Effector memory CD8-positive, alpha-beta T cell (primary cell): ENCODE measurements around the gene P2RX4.

Experiments
- ATAC-seq: fragments of 150-1000 bp; cut with Tn5 transposase; replicated peaks from 2 replicates; pipeline ENCODE4 v1.10.0; 2021; ENCODE audit warnings: mild to moderate bottlenecking, moderate library complexity
- DNase-seq, 3 experiments: peaks; one replicate each; pipeline ENCODE4 v3.0.0; 2021
- H3K27ac Mint-ChIP-seq, 2 donors: one replicate each; pipeline ENCODE4 v1.8.0; 2022; ENCODE audit warnings: mild to moderate bottlenecking in 2 of 2, mixed read lengths in 2 of 2, moderate library complexity in 2 of 2
- H3K27me3 Mint-ChIP-seq, 2 donors: one replicate each; pipeline ENCODE4 v1.8.0; 2022; ENCODE audit warnings: mixed read lengths in 2 of 2
- H3K36me3 Mint-ChIP-seq: one replicate; pipeline ENCODE4 v1.8.0; 2022; ENCODE audit warnings: mild to moderate bottlenecking, moderate library complexity, mixed read lengths; ENCODE audit not compliant: insufficient read depth
- H3K4me1 Mint-ChIP-seq, 2 donors: one replicate each; pipeline ENCODE4 v1.8.0; 2022; ENCODE audit warnings: low read depth in 2 of 2, mixed read lengths in 2 of 2
- H3K4me3 Mint-ChIP-seq, 2 donors: one replicate each; pipeline ENCODE4 v1.8.0; 2022; ENCODE audit warnings: mild to moderate bottlenecking in 2 of 2, mixed read lengths in 2 of 2, moderate library complexity in 2 of 2
- H3K9me3 Mint-ChIP-seq, 2 donors: one replicate each; pipeline ENCODE4 v1.8.0; 2022; ENCODE audit warnings: mixed read lengths in 2 of 2

Gene P2RX4

GRCh38 chr12:121232977-121233627 is 23.2 kb downstream of the P2RX4 start:
- H3K4me1 Mint-ChIP-seq, result peaks cover 0 to 3% of the 10 kb centered on the region in 2 donors
- DNase-seq, result no peak
- no peaks in the 10 kb centered on the region for H3K9me3 Mint-ChIP-seq
- no peak overlapping the region for H3K4me3 Mint-ChIP-seq
- no peaks in the 10 kb centered on the region for H3K27me3 Mint-ChIP-seq
- H3K27ac Mint-ChIP-seq, result peak overlapping the region in 1 of 2 donors; percentile 9
- peaks cover 30% of the 10 kb centered on the region for H3K36me3 Mint-ChIP-seq
- no peak for ATAC-seq

- Mint-ChIP-seq H3K27me3 (no peaks in the 10 kb centered on the region), H3K36me3 (peaks cover 30% of the 10 kb centered on the region), H3K4me3 (no peak overlapping the region)
Observed at GRCh38 chr12:121233628-121234020, 23.7 kb downstream of the P2RX4 start.

GRCh38 chr12:121236776-121237175 is 26.8 kb downstream of the P2RX4 start:
- Mint-ChIP-seq H3K36me3 (peaks cover 42% of the 10 kb centered on the region), H3K4me3 (no peak overlapping the region), H3K9me3 (no peaks in the 10 kb centered on the region), H3K27ac (peak overlapping the region in 1 of 2 donors; percentile 59), H3K27me3 (no peaks in the 10 kb centered on the region), H3K4me1 (peaks cover 15 to 27% of the 10 kb centered on the region in 2 donors)
- no peak for ATAC-seq
- DNase-seq, result no peak

More at GRCh38 chr12:121233628-121234020, 23.7 kb downstream of the P2RX4 start:
- no peak for ATAC-seq
- no peak overlapping the region for H3K27ac Mint-ChIP-seq
- no peaks in the 10 kb centered on the region for H3K9me3 Mint-ChIP-seq
- H3K4me1 Mint-ChIP-seq, result peaks cover 0 to 3% of the 10 kb centered on the region in 2 donors
- no peak for DNase-seq

DNA sequence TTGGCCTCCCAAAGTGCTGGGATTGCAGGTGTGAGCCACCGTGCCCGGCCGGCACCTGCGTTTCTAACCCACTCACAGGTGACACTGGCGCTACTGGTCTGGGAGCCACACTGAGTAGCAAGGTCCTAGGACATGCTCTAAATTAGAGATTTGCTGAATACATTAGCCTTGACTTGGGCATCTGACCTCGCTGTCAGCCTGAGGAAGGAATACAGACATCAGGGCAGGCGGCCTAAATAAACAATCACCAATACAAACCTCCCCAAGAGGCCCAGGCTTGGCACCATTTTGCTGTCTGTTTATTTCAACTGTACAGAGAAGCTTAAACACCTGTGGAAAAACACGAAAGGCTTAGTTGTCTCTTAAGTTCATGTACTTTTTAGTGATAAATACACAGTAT is 27.5 kb downstream of the P2RX4 start:
- Mint-ChIP-seq H3K4me1 (peaks cover 15 to 29% of the 10 kb centered on the region in 2 donors), H3K4me3 (no peak overlapping the region), H3K9me3 (no peaks in the 10 kb centered on the region), H3K27me3 (no peaks in the 10 kb centered on the region), H3K27ac (peak overlapping the region; percentile 32 to 99), H3K36me3 (peaks cover 37% of the 10 kb centered on the region)
- DNase-seq (no peak), ATAC-seq (no peak)

GRCh38 chr12:121238086-121238485 is 28.2 kb downstream of the P2RX4 start:
- no peak for ATAC-seq
- DNase-seq, result no peak
- Mint-ChIP-seq H3K27me3 (no peaks in the 10 kb centered on the region), H3K4me1 (peaks cover 15 to 29% of the 10 kb centered on the region in 2 donors), H3K4me3 (no peak overlapping the region), H3K9me3 (no peaks in the 10 kb centered on the region), H3K27ac (peak overlapping the region; percentile 32 to 99), H3K36me3 (peaks cover 32% of the 10 kb centered on the region)

DNA sequence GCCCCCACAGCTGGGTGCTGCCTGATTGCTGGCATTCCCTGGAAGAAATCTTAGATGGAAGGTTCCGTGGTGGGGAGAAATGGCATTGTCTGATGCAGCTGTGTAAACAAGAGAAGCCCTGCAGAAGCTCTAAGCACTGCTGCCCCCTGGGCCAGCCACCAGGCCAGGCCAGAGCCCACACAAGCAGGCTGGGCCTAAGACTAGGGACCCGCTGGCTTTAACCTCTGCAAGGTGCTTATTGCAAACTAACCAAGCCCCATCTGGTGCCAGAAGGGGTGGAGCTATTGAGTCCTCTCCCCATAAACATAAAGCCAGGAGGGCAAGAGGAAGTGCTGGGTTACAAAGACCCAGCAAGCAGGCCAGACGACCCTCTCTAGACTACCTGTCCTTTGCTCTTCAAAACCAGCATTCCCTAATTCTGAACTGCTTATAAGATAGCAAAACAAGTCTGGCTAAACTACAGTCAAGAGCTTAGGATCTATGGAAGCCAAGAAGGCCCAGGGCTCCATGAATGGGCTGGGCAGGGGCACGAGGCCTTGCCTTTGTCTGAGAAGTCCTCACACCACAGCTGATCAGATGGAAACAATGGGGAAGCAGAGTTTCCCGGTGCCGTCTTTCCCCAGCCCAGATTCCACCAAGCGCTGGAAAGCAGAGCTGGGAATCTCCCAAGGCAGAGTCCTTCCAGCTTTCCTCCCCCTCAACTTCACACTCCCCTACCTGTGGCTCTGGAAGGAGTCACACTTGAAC is 28.8 kb downstream of the P2RX4 start:
- Mint-ChIP-seq H3K27me3 (no peaks in the 10 kb centered on the region), H3K4me1 (peaks cover 15 to 29% of the 10 kb centered on the region in 2 donors), H3K36me3 (peaks cover 26% of the 10 kb centered on the region), H3K27ac (peak overlapping the region; percentile 99), H3K4me3 (no peak overlapping the region), H3K9me3 (no peaks in the 10 kb centered on the region)
- ATAC-seq (no peak), DNase-seq (no peak)

DNA sequence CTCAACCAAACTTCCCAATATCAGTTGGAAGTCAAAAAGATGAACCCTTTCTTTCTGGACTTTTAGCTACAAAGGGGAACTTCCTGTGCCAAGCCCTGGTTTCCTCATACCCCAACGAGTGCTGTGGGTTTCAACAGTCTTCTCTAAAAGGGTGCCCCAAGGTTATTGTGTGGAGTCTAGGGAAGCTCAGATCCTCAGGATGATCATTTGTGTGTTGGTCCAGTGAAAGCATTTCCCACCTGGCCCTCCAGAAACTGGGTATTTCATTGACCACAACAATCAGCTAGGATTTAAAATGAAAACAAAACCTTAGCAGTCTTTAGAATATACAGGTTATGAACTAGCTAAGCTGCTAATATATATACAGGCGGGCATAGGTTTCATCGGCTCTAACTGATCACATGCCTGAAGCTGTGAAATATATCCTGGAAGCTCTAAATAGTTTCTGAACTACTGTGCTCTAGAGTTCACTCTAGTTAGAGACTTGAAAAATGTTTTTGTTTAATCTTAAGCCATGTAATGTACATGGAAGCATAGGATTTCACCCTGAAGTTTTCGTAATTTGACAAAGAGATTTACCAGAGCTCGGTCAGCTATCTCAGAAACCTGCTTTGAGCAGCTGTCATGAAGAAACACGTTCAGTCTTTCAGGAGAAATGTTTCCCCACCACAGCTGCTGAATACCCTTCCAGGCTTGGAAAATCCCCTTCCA is 29.6 kb downstream of the P2RX4 start:
- H3K4me3 Mint-ChIP-seq, result peak overlapping the region in 1 of 2 donors; percentile 87
- peaks cover 21% of the 10 kb centered on the region for H3K36me3 Mint-ChIP-seq
- ATAC-seq (no peak), DNase-seq (no peak)
- no peaks in the 10 kb centered on the region for H3K27me3 Mint-ChIP-seq
- H3K4me1 Mint-ChIP-seq, result peaks cover 15 to 29% of the 10 kb centered on the region in 2 donors
- H3K27ac Mint-ChIP-seq, result peak overlapping the region; percentile 99
- no peaks in the 10 kb centered on the region for H3K9me3 Mint-ChIP-seq

DNA sequence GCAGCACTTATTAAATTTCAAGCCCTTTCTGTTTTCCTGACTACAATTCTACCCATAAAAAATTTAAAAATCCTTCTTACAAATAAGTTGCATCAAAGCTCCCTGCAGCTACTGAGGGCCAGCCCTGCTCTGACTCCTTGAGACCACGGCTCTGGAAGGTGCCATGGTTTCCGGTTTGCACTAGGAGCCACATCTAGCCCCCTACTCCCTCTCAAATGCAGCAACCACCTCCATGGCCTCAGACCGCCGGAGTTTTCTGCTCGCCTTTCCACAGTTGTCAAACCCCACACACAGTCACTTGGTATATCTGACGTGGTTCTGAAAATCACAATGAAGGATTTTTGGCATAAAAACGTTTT is 30.1 kb downstream of the P2RX4 start:
- H3K27me3 Mint-ChIP-seq, result no peaks in the 10 kb centered on the region
- peaks cover 20% of the 10 kb centered on the region for H3K36me3 Mint-ChIP-seq
- H3K4me3 Mint-ChIP-seq, result peak overlapping the region; percentile 70 to 87
- H3K9me3 Mint-ChIP-seq, result no peaks in the 10 kb centered on the region
- DNase-seq (no peak), ATAC-seq (no peak)
- H3K27ac Mint-ChIP-seq, result peak overlapping the region; percentile 99
- peaks cover 15 to 29% of the 10 kb centered on the region in 2 donors for H3K4me1 Mint-ChIP-seq

DNA sequence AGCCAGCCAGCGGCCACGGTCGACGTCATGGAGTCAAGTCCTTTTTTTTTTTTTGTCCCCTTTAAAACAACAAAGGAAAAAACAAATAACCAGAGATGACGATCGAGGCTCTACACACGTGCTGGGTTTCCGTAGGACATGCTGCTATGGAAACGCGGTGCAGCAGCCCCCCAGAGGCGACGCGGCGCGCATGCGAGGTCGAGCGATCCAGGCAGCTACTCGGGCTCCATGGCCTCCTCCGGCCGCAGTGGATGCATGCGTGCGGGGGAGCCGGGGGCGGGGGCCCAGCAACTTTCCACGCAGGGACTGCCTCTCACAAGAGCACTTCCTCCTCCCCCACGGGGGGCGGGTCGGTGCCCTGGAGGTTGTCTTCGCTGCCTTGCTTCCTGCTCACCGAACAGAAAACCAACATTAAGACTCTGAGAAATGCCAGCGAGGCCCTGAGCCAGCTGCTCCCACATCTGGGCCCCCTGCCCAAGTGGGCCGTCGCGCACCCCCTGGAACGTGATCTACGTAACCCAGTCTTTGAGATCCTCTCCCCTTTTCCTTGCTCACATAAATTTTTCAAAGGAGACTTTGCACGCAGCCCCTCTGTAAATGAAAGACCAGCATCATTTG is 30.7 kb downstream of the P2RX4 start:
- Mint-ChIP-seq H3K27me3 (no peaks in the 10 kb centered on the region), H3K4me3 (peak overlapping the region; percentile 70 to 87), H3K36me3 (peaks cover 20% of the 10 kb centered on the region), H3K27ac (peak overlapping the region; percentile 99), H3K4me1 (peaks cover 15 to 29% of the 10 kb centered on the region in 2 donors), H3K9me3 (no peaks in the 10 kb centered on the region)
- peak; percentile 83 to 93 (median 92) for DNase-seq
- peak; percentile 93 for ATAC-seq

GRCh38 chr12:121241156-121241970 is 31.4 kb downstream of the P2RX4 start:
- H3K9me3 Mint-ChIP-seq, result no peaks in the 10 kb centered on the region
- peak overlapping the region; percentile 99 for H3K27ac Mint-ChIP-seq
- DNase-seq (no peak), ATAC-seq (no peak)
- H3K4me3 Mint-ChIP-seq, result peak overlapping the region; percentile 70 to 87
- no peaks in the 10 kb centered on the region for H3K27me3 Mint-ChIP-seq
- peaks cover 23% of the 10 kb centered on the region for H3K36me3 Mint-ChIP-seq
- peaks cover 15 to 29% of the 10 kb centered on the region in 2 donors for H3K4me1 Mint-ChIP-seq

DNA sequence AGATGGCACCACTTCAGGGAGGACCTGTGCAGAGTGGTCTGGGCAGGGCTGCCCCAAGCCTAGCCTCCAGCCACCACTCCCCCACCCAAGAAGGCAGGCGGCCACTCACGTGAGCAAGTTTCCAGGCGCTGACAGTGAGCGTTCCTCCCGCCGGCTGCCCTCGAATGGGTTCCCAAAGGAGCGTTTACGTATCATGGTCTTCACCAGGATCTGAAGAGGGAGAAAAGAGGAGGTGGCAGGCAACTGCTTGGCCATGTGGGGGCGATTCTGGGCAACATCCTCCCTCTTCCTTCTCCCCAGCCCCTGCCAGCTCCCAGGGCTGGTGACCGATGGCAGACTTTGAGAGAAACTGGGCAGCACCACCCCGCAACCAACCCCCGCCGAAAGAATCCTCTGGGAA is 35.1 kb downstream of the P2RX4 start:
- no peak for DNase-seq
- no peak overlapping the region for H3K4me3 Mint-ChIP-seq
- H3K9me3 Mint-ChIP-seq, result no peaks in the 10 kb centered on the region
- ATAC-seq, result no peak
- peak overlapping the region in 1 of 2 donors; percentile 51 for H3K27ac Mint-ChIP-seq
- no peaks in the 10 kb centered on the region for H3K27me3 Mint-ChIP-seq
- peaks cover 19% of the 10 kb centered on the region for H3K36me3 Mint-ChIP-seq
- H3K4me1 Mint-ChIP-seq, result peaks cover 7 to 17% of the 10 kb centered on the region in 2 donors

DNA sequence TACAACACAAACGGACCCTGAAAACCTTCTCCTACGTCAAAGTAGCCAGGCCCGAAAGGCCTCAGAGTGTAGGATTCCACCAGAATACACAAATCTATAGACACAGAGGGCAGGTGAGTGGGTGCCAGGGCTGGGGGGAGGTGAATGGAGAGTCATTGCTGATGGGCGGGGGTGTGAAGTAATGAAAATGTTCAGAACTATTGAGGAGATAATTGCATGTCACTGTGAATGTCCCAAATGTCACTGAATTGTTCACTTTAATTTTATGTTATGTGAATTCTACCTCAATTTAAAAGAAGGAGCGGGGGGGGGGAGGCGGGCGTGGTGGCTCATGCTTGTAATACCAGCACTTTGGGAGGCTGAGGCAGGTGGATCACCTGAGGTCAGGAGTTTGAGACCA is 36.0 kb downstream of the P2RX4 start:
- peaks cover 9% of the 10 kb centered on the region for H3K36me3 Mint-ChIP-seq
- DNase-seq (no peak), ATAC-seq (no peak)
- H3K4me1 Mint-ChIP-seq, result peaks cover 1 to 10% of the 10 kb centered on the region in 2 donors
- no peaks in the 10 kb centered on the region for H3K27me3 Mint-ChIP-seq
- H3K27ac Mint-ChIP-seq, result peak overlapping the region; percentile 25 to 51
- no peak overlapping the region for H3K4me3 Mint-ChIP-seq
- no peaks in the 10 kb centered on the region for H3K9me3 Mint-ChIP-seq
